HepG2 (cell line): ENCODE measurements around the gene CFAP99.

Experiments
- ATF3 ChIP-seq: sonication (generic); formaldehyde crosslinking; IDR thresholded peaks from 2 replicates; pipeline ENCODE4 v1.4.0; 2020; ENCODE audit warnings: missing genetic modification reagents
- ERF ChIP-seq: IDR thresholded peaks from 2 replicates; pipeline ENCODE4 v1.6.1; 2018; ENCODE audit warnings: missing biosample characterization, missing genetic modification reagents
- HNF4A ChIP-seq: sonication (generic); formaldehyde crosslinking; IDR thresholded peaks from 2 replicates; pipeline ENCODE4 v1.4.0; 2020; ENCODE audit warnings: missing genetic modification reagents
- NR2F2 ChIP-seq: IDR thresholded peaks from 2 replicates; pipeline ENCODE4 v1.6.1; 2012; ENCODE audit warnings: low read depth, inconsistent platforms, borderline replicate concordance
- ZNF10 ChIP-seq: sonication (generic); formaldehyde crosslinking; IDR thresholded peaks from 2 replicates; pipeline ENCODE4 v1.4.0; 2020; ENCODE audit warnings: mild to moderate bottlenecking, low read depth, missing genetic modification reagents, borderline replicate concordance
- ZNF660 ChIP-seq: sonication (generic); formaldehyde crosslinking; IDR thresholded peaks from 2 replicates; pipeline ENCODE4 v1.5.1; 2020; ENCODE audit warnings: mild to moderate bottlenecking, low read depth, missing genetic modification reagents, borderline replicate concordance

DNA sequence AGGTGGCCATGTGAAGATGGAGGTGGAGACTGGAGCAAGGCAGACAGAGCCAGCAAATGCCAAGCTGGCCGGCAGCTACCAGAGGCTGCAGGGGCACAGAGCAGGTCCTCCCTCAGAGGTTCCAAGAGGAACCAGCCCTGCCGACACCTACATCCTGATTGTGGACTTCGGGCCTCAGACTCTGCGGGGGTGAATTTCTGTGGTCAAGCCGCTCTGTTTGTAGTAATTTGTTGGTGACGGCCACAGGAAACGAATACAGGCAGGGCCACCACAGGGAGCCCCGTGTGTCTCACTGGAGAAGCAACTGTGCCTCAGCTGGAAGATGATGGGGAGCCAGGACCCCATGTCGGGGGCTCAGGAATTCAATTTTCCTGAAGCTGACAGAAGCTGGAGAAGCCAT, 28.6 kb upstream of the CFAP99 start:
- TF ChIP-seq ERF, result no peak
- TF ChIP-seq ZNF10, result no peak
- TF ChIP-seq HNF4A, result no peak
- no peak for TF ChIP-seq ZNF660
- TF ChIP-seq ATF3 (CRISPR knock-in tag), result no peak
- TF ChIP-seq NR2F2, result no peak
